H7 (cell line): Measurements from ENCODE around the gene PNPLA6. TPM values are rescaled to one million over a fixed set of nuclear protein-coding genes. Genes with fewer than 3 reads are reported as not detected.
"Not testable (repeated sequence)": the region's sequence is repeated elsewhere in the genome, so short reads cannot be mapped to it uniquely, and the experiment has no call there.

Experiments used
- DNase-seq: peaks from one replicate; pipeline ENCODE4 v3.0.0; 2012
- H3K27me3 ChIP-seq: 2 replicates; pipeline ENCODE4 v1.6.0; 2011; ENCODE audit warnings: mild to moderate bottlenecking, low read length; ENCODE audit not compliant: control insufficient read depth, insufficient read depth
- H3K36me3 ChIP-seq: replicated peaks from 2 replicates; pipeline ENCODE4 v1.5.1; 2011; ENCODE audit warnings: low read length; ENCODE audit not compliant: control insufficient read depth, insufficient read depth
- H3K4me3 ChIP-seq: 2 replicates; pipeline ENCODE4 v1.5.1; 2011; ENCODE audit warnings: low read depth, mild to moderate bottlenecking, control low read depth, low read length, moderate library complexity; ENCODE audit not compliant: insufficient read depth
- total RNA-seq: library from RNA; depleted of rRNA; stranded (reverse); fragments of >200 nt; shearing (Covaris generic); gene quantifications from 2 replicates; pipeline ENCODE4 v1.2.3, GENCODE V29; 2014

Gene PNPLA6
- total RNA-seq, 1 experiment from 2014 or later, result 87.4 TPM

DNA sequence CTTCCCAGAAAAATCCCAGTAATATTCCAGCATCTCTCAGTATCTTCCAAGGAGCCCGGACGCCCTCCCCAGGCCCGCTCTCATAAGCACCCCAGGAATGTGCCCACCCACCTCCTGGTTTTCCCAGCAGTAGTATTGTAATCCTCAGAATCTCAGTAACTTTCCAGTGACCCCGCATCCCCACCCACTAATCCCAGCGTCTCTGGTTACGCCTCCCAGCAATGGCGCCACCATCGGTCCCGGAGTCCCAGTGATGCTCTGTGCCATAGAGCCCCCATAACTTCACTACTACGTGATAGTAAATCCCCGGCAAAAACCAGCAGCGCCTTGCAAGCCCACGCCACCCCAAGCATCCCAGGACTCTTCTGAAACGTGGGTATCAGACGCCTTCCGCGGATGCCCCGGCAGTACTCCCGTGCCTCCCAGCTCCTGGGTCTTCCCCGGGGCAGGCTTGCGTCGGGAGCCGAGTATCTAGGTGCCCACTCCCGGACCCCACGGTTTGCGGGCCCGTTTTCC is 928 bp upstream of the PNPLA6 start:
- no peaks in the 10 kb centered on the region for H3K27me3 ChIP-seq
- H3K36me3 ChIP-seq, result peaks cover 3% of the 10 kb centered on the region
- peak overlapping the region; percentile 90 for H3K4me3 ChIP-seq
- peak; percentile 92 for DNase-seq

DNA sequence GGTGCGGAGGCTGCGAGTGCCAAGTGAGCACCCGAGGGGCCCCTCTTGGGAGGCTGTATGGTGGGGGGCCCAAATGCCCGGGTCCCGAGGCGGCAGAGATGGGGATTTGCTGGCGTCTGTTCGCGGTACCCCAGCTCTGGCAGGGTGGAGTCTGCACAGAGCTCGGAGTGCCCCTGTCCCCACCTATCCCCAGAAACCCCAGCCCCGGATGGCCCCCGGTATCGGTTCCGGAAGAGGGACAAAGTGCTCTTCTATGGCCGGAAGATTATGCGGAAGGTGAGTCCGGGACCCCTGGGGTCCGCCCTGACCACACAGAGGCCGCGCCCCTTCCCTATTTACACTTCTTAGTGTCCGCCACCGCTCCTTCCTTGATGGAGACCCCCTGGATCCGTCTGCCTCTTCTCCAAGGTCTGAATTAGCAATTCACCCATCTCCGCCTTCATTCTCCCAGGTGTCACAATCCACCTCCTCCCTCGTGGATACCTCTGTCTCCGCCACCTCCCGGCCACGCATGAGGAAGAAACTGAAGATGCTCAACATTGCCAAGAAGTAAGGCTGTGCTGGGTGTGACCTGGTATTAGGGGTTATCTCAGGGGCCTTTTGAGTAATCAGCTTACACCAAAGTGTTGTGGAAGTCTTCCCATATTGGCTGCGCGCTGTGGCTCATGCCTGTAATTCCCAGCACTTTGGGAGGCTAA is 630 bp downstream of the PNPLA6 start:
- H3K36me3 ChIP-seq, result peaks cover 5% of the 10 kb centered on the region
- no peaks in the 10 kb centered on the region for H3K27me3 ChIP-seq
- peak; percentile 86 for DNase-seq
- H3K4me3 ChIP-seq, result peak overlapping the region; percentile 90

DNA sequence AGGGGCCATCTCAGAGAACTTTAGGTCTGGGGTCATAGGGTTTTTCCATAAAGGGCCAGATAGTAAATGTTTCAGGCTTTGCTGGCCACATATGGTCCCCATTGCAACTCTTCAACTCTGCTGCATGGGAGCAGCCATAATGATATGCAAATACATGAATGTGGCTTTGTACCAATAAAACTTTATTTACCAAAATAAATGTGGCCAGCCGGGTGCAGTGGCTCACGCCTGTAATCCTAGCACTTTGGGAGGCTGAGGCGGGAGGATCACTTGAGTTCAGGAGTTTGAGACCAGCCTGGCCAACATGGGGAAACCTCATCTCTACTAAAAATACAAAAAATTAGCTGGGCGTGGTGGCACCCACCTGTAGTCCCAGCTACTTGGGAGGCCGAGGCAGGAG is 3.5 kb downstream of the PNPLA6 start:
- DNase-seq, H3K36me3 ChIP-seq, H3K27me3 ChIP-seq, H3K4me3 ChIP-seq: not testable (repeated sequence)

DNA sequence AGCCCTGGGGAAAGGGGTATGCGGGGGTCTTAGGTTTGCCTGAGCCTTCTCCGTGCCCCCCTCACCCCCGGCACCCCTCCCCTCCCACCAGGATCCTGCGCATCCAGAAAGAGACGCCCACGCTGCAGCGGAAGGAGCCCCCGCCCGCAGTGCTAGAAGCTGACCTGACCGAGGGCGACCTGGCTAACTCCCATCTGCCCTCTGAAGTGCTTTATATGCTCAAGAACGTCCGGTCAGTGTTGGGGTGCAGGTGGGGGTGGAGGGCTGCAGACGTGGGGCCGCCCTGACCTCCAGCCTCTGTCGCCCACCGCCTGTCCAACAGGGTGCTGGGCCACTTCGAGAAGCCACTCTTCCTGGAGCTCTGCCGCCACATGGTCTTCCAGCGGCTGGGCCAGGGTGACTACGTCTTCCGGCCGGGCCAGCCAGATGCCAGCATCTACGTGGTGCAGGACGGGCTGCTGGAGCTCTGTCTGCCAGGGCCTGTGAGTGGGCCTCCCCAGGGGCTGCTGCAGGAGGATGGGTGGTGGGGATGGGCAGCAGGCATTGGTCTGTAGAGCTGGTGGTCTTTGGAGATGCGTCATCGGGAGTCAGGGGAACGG is 4.4 kb downstream of the PNPLA6 start:
- Histone ChIP-seq H3K4me3 (no peak overlapping the region), H3K36me3 (peaks cover 10% of the 10 kb centered on the region), H3K27me3 (no peaks in the 10 kb centered on the region)
- peak; percentile 44 for DNase-seq

DNA sequence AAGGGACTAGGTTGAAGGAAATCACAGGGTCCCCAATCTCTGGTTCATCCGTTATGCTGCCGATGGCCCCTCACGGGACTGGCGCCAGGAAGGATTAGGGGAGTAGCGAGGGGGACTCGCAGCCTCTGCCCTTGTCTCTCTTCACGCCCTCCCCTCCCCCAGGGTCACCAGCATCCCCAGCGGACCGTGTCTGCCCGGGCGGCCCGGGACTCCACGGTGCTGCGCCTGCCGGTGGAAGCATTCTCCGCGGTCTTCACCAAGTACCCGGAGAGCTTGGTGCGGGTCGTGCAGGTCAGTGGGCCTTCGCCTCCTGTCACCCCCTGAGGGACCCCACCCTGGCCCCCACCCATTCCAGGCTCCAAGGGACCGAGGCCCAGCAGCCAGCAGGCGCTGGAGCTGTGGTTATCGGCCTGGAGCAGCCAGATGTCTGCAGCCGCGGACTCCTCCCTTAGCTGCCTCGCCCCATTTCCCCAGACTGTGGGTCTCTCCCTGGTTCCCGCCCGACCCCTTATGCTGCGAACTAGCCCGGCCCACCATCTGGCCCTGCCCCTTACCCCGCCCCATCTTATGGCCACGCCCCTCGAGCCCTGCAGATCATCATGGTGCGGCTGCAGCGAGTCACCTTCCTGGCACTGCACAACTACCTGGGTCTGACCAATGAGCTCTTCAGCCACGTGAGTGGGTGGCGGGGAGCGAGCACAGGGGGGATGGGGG is 5.4 kb downstream of the PNPLA6 start:
- Histone ChIP-seq H3K4me3 (no peak overlapping the region), H3K36me3 (peaks cover 10% of the 10 kb centered on the region), H3K27me3 (no peaks in the 10 kb centered on the region)
- DNase-seq, result peak; percentile 97

DNA sequence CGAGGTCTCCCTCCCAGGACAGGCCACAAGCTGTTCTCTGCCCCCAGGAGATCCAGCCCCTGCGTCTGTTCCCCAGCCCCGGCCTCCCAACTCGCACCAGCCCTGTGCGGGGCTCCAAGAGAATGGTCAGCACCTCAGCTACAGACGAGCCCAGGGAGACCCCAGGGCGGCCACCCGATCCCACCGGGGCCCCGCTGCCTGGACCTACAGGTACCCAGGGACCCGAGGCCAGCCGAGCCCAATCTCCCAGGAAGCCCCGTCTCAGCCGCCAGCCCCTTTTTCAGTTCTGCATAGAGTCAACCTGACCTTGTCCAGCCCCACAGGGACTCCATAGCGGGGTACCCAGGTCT is 5.9 kb downstream of the PNPLA6 start:
- no peak for DNase-seq
- peaks cover 10% of the 10 kb centered on the region for H3K36me3 ChIP-seq
- no peaks in the 10 kb centered on the region for H3K27me3 ChIP-seq
- H3K4me3 ChIP-seq, result no peak overlapping the region

DNA sequence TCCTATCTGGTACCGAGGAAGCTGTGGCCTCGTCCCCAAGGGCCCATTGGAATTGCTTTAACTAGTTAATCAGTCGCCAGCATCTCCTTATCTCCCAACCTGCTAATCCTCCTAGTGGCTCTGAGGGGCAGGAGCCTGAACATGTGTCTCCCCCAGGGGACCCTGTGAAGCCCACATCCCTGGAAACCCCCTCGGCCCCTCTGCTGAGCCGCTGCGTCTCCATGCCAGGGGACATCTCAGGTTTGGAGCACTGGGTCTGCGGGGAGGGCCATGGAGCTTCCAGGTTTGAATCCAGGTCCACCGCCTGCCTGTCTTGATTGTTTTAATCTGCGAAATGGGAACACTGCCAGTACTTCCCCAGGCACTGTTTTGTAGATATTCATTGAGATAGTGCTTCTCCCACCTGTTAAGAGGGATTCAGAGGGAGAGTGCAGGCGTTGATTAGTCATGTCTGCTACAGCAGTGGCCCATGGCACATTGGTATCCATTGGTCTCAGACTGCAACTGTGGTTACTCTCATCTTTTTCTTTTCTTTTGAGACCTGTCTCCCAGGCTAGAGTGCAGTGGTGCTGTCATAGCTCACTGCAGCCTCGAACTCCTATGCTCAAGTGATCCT is 6.4 kb downstream of the PNPLA6 start:
- Histone ChIP-seq H3K36me3 (peaks cover 10% of the 10 kb centered on the region), H3K4me3 (no peak overlapping the region), H3K27me3 (no peaks in the 10 kb centered on the region)
- no peak for DNase-seq

DNA sequence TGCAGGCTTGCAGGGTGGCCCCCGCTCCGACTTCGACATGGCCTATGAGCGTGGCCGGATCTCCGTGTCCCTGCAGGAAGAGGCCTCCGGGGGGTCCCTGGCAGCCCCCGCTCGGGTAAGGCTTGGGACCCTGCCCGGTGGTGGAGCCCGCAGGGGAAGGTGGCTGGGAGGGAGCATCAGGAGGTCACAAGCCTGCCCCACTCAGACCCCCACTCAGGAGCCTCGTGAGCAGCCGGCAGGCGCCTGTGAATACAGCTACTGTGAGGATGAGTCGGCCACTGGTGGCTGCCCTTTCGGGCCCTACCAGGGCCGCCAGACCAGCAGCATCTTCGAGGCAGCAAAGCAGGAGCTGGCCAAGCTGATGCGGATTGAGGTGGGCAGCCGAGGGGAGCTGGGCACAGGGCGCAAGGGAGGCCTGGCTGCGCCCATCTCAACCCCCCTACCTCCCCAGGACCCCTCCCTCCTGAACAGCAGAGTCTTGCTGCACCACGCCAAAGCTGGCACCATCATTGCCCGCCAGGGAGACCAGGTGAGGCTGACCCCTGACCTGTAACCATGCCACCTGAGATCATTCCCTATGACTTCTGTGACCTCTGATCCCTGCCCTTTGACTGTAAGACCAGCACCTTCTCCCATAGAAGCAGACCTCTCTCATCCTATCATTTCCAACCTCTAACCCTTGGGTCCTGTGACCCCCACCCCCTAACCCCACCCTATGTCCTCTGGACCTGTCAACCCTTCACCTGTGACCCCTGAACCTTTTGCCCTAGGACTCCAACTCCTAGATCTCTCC is 7.2 kb downstream of the PNPLA6 start:
- no peak overlapping the region for H3K4me3 ChIP-seq
- DNase-seq, result no peak
- no peaks in the 10 kb centered on the region for H3K27me3 ChIP-seq
- peaks cover 7% of the 10 kb centered on the region for H3K36me3 ChIP-seq

DNA sequence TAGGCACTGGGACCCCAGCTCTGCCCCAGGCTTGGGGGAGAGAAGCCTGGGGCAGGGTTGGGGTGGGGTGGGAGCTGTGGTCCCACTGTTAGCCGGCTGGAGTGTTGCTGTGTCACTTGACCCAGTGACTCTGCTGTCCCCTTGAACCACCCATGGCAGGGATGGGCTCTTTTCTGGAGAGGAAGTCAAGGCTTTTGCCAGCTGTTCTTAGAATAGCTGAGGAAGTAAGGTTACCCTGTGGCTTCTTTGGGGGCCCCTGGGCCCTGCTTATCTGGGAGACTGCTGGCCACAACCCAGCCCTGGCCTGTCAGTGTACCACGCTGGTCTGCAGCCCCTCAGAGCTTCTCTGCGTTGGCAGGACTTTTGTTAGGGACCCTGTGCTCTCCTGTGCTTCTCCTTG is 9.1 kb downstream of the PNPLA6 start:
- Histone ChIP-seq H3K27me3 (no peaks in the 10 kb centered on the region), H3K36me3 (peaks cover 7% of the 10 kb centered on the region), H3K4me3 (no peak overlapping the region)
- no peak for DNase-seq

DNA sequence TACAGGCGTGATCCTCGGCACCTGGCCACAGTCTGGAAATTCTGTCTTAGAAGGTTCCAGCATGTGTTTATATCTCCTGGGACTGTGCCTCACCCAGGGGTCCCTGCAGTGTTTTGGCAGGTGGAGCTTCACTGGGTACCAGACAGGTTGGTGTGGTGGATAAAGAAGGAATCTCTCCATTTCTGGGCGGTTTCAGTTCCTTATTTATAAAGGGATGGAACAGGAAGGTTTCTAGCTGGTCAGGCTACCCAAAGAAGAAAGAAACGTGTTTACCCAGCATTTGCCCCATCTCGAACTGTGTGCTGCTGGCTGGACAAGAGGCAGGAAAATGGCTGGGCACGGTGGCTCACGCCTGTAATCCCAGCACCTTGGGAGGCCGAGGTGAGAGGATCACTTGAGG is 9.8 kb downstream of the PNPLA6 start:
- no peak for DNase-seq
- Histone ChIP-seq H3K36me3 (peaks cover 7% of the 10 kb centered on the region), H3K4me3 (no peak overlapping the region), H3K27me3 (no peaks in the 10 kb centered on the region)

DNA sequence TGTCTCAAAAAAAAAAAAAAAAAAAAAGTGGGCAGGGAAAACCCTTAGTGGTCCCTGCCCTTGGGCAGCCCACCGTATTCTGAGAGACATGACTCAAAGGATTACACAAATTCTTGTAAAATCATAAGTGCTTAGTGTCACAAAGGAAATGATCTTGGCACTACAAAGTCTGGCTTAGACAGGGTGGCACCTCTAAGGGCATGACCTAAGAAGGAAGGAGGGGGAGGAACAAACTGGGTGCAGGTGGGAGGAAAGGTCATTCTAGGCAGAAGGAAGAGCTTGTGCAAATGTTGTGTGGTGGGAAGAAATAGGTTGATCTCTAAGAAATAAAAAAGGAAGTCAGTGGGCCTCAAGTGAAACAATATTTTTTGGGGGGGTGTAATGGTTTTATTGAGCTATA is 10.4 kb downstream of the PNPLA6 start:
- no peaks in the 10 kb centered on the region for H3K27me3 ChIP-seq
- H3K4me3 ChIP-seq, result no peak overlapping the region
- peaks cover 5% of the 10 kb centered on the region for H3K36me3 ChIP-seq
- DNase-seq, result no peak

DNA sequence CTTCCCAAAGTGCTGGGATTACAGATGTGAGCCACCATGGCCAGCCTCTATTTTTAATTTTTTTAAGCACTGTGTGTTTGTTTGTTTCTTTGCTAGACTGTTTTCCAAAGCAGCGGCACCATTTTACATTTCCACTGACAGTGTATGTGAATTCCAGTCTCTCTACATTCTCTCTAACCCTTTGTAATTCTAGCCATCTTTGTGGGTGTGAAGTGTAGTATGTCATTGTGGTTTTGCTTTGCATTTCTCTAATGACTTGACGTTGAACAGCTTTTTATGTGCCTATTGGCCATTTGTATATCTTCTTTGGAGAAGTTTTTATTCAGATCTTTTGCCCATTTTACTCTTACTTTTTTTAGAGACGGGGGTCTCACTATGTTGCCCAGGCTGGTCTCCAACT is 11.6 kb downstream of the PNPLA6 start:
- DNase-seq, result no peak
- H3K4me3 ChIP-seq, result no peak overlapping the region
- H3K36me3 ChIP-seq, result peaks cover 1% of the 10 kb centered on the region
- H3K27me3 ChIP-seq, result no peaks in the 10 kb centered on the region

DNA sequence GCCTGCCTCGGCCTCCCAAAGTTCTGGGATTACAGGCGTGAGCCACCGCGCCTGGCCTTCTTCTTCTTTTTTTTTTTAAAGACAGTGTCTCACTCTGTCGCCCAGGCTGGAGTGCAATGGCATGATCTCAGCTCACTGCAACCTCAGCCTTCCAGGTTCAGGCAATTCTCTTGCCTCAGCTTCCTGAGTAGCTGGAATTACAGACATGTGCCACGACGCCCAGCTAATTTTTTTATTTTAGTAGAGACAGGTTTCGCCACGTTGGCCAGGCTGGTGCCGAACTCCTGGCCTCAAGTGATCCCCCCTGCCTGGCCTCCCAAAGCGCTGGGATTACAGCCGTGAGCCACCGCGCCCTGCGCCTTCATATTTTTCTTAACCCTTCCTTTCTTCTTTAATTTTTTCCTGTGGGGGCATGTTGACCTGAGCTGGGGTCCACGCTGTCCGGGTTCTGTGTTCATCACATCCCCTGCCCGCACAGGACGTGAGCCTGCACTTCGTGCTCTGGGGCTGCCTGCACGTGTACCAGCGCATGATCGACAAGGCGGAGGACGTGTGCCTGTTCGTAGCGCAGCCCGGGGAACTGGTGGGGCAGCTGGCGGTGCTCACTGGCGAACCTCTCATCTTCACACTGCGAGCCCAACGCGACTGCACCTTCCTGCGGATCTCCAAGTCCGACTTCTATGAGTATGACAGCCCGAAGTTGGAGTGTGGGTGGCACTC is 14.1 kb downstream of the PNPLA6 start:
- DNase-seq, result peak; percentile 40
- no peak overlapping the region for H3K4me3 ChIP-seq

More for the DNA sequence above, 14.1 kb downstream of the PNPLA6 start:
- H3K36me3 ChIP-seq, result no peaks in the 10 kb centered on the region; the same call in 1 of the 2 replicates
- H3K27me3 ChIP-seq, result no peaks in the 10 kb centered on the region
